ENCODE results near the gene CCDC68.

Gene CCDC68

DNA sequence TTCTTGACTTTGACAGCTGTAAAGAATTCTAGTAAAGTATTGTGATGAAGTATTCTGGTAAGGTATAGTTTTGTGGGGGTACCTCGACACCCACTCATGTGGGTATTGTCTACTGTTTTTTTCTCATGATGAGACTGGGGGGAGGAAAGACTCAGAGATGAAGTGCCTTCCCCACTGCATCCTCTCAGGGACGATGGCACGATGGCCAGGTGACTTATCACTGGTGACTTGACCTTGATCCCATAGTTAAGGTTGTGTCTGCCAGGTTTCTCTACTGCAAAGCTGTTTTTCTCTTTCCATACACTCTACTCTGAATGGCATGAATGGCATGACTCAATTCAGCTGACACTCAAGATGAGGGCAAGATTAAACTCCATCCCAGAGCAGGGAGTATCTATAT lies 936 bp upstream of the CCDC68 start:
- no peak for FAIRE-seq

GRCh38 chr18:54957996-54958395 lies 1.3 kb downstream of the CCDC68 start:
- FAIRE-seq: no peak

DNA sequence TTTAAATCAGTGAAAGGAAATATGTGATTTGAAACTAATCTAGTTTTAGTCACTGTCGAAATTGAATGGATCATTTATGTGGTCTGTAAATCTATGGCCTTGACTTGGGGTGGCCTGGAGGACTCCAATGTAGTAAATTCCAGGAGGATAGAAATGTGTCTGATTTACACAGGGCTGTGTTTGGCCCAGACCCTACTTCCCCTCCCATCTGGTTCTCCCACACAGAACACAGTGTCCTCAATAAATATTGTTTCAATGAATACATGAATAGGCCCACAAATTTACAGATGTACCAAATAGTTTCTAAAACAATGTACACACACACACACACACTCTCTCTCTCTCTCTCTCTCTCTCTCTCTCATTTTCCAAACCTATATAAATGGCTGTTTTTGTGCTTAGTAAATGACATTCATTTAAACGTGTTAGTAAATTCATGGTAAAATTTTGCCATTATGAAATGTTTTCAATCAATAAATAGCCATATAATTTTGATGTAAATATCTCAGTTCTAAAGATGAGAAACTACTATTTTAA lies 1.9 kb downstream of the CCDC68 start:
- no peak for FAIRE-seq

GRCh38 chr18:54956506-54956905 lies 2.8 kb downstream of the CCDC68 start:
- FAIRE-seq: no peak

- no peak for FAIRE-seq
Observed at GRCh38 chr18:54952026-54952425, 7.2 kb downstream of the CCDC68 start.

- no peak for FAIRE-seq
Observed at GRCh38 chr18:54950221-54950620, 9.0 kb downstream of the CCDC68 start.

- no peak for FAIRE-seq
Observed at GRCh38 chr18:54949588-54949987, 9.7 kb downstream of the CCDC68 start.

- FAIRE-seq: no peak
Observed at GRCh38 chr18:54948350-54948837, 10.9 kb downstream of the CCDC68 start.

DNA sequence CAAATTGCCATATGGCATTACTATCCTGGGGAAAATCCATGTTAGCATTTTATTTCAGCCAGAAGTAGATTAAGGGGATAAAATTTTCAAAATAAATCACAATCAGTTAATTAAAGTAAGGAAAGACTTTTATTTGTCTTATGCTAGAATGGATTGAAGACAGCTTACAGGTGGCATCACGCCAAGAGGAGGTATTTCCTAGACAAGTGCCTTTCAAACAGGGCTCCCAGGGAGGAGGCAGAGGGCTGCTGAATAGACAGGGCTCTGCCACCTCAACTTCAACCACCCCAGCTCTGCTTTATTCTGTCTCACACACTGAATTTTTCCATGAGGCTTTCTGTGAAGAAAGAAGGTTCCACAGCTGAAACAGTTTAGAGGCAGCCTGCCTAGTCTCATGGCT lies 12.2 kb downstream of the CCDC68 start:
- FAIRE-seq: no peak

GRCh38 chr18:54946149-54946581 lies 13.1 kb downstream of the CCDC68 start:
- FAIRE-seq: peak; percentile 83

- FAIRE-seq: no peak
Observed at GRCh38 chr18:54945576-54946125, 13.6 kb downstream of the CCDC68 start.

DNA sequence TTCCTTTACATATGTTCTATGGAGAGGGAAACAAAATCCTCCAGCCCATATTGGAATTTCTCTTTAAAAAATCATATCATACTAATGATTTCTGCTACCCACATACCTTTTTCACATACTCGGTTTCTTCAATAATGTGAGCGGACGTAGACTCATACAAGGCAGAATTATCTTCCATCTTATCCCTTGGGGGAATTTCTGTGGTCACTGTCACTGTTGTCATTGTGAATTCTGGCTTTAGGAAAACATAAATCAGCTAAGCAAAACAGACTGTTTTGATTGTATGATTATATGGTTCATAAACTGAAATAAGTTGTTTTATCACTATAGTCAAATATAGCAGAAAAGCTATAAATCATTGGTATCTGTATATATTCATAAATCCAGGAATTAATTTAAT lies 16.7 kb downstream of the CCDC68 start:
- no peak for FAIRE-seq

- FAIRE-seq: no peak
Observed at GRCh38 chr18:54942144-54942543, 17.1 kb downstream of the CCDC68 start.

DNA sequence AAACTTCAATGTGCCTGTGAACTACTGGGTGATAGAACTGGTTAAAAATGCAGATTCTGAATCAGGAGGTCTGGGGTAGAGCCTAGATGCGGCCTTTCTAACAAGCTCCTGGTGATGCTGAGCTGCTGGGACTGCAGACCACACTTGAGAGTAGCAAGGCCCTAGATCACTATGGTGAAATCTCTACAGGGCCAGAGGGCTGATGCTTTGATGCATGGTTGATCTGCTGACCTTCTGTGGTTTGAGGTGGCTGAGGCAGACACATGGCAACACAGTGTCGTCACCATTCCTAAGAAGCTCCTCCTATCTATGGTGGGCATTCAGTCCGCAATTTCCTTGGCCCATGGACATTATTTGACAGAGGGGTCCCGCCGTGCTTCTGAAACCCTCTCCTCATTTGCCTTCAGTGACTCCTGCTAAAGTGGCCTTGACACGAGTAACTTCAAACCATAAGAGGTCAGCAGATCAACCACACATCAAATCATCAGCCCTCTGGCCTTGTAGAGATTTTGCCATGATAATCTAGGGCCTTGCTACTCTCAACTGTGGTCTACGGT lies 19.8 kb downstream of the CCDC68 start:
- FAIRE-seq: no peak

DNA sequence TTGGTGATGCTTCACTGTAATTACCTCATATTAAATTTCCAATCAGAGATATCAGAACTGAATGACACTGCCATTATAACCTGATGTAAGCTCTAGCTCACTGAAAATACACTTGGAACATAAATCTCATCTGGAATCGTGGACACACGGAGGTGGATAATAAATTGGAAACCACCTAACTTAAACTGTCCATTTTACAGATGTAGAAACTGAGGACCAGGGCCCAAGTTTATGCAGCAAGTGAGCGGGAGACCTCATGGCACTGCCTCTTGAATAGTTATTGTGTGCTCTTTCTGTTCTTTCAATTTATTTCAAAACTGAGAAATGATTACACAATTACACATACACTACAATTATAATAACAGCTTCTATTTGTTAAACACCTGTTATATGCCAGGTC lies 20.8 kb downstream of the CCDC68 start:
- FAIRE-seq: no peak

- no peak for FAIRE-seq
Observed at GRCh38 chr18:54932472-54932871, 26.8 kb downstream of the CCDC68 start.

DNA sequence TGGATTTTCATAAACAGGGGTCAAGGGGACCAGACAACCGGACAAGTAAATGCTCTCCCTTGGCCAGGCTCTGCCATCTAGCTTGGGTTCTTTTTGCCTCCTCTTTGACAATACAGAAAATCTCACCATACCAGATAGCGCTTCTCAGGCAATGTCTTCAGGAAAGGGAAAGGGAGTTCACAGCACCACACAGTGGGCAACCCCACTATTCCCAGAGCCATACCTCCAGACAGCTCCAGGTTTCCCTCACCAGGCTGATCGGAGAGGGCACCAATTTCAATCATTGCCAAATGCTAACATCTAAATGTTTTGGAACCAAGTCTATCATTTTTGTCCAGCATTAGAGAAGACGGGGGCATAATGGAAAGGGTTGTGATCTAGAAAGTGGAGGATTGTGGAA lies 28.1 kb downstream of the CCDC68 start:
- FAIRE-seq: no peak

DNA sequence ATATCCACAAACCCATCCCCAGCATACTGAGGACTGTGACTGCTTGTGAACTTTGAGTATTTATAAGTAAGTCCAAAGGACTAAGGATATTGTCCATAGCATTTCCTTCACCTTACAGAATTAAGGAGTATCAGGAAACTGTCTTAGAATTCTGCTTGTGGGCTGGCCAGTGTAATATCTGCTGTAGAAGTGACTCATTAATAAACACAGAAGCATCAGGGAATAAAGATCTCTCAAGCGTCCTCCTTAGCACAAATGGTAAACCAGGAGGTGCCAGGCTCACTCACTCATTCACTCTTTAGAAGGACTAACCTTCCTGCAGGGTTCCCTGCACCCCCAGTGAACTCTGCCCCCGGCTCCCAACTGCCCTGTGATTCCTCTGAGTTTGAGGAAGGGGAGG lies 31.0 kb downstream of the CCDC68 start:
- FAIRE-seq: no peak

GRCh38 chr18:54926593-54927325 lies 32.5 kb downstream of the CCDC68 start:
- FAIRE-seq: no peak

DNA sequence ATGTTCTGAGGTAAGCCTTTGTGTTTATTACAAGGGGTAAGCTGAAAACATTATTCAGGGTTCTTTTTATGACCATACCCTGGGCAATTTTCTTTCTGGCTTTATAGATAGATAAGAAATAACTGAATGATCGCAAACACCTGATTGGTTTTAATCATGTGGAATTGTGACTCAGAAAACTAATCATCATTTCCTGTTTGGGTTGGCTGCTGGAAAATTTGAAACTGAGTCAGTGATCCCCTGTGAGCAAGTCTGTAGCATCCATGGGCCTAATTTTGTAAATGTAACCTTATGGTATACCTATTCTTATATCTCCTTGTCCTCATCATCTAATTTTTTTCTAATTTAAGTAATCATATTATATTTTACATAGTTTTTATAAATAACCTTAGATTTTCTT lies 34.3 kb downstream of the CCDC68 start:
- FAIRE-seq: no peak

GRCh38 chr18:54923339-54923956 lies 35.8 kb downstream of the CCDC68 start:
- FAIRE-seq: no peak

DNA sequence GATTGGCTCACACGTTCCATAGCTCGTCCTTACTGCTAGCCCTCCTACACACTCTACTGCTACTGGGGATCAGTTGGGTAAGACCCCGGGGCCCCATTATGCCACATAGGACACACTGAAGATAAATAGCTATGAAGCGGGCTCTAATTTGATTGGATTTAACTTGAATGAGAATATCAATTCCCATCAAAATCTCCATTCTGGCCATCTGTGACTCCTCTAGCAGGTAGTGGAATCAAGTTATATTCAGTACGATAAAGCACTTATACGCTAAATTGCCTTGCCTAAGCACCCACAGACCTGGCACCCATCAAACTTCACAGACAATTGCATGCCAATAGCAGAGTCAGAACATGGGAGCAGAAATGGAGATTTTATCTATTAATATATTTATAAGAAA lies 39.8 kb downstream of the CCDC68 start:
- no peak for FAIRE-seq

DNA sequence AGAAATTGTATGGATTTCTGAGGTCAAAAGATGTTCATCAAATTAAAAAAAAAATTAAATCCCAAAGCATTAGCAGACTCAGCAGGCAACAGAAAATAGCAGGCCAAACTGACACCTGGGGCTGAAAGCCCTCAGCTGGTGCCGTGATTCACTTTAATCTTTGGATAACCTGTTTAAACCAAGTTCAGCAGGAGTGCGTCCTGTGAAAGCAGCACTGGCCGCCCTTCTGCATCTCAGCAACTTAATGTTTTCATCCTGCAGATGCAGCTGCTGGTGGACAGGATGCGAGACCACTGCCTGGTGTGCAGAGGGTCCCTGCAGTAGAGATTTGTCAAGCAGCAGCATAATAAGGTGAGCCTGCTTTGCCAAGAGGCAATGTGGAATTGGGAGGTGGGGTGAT lies 41.2 kb downstream of the CCDC68 start:
- no peak for FAIRE-seq

GRCh38 chr18:54916507-54916906 lies 42.8 kb downstream of the CCDC68 start:
- FAIRE-seq: no peak

Measured in colon (tissue), 2 donors.